Activated naive CD8-positive, alpha-beta T cell treated with anti-CD3 and anti-CD28 coated beads, Interleukin-2, amount 50 U/mL, for 16 hours (primary cell): Measurements from ENCODE around the gene DCP2.

Experiments used
- DNase-seq: peaks from one replicate; pipeline ENCODE4 v3.0.0-alpha.2; 2020; ENCODE audit warnings: low read depth, low spot score

Gene DCP2

GRCh38 chr5:113065626-113066025 lies 89.0 kb downstream of the DCP2 start:
- DNase-seq, result no peak

GRCh38 chr5:113067635-113068344 lies 91.2 kb downstream of the DCP2 start:
- DNase-seq, result no peak

- DNase-seq, result no peak
Measured at GRCh38 chr5:113068559-113068958, 92.0 kb downstream of the DCP2 start.
